ENCODE measurements around the gene METTL6. TPM values are rescaled to one million over a fixed set of nuclear protein-coding genes. Genes with fewer than 3 reads are reported as not detected.

The METTL6 gene
- total RNA-seq, 2 donors from 2014 or later: 8.9 to 18.6 TPM

- Histone ChIP-seq H3K4me1 (ENCODE audit: control insufficient read depth in 1 of 2, low read depth in 2 of 2) (peaks cover 31 to 51% of the 10 kb centered on the region in 2 donors), H3K4me3 (no peak overlapping the region), H3K36me3 (no peaks in the 10 kb centered on the region), H3K27me3 (replicated peaks; ENCODE audit: insufficient read depth) (no peaks in the 10 kb centered on the region), H3K27ac (peak overlapping the region; percentile 1 to 15), H3K9me3 (no peaks in the 10 kb centered on the region)
- ATAC-seq (ENCODE audit: insufficient number of reproducible peaks, low FRiP score, low read depth) (no peak), DNase-seq (ENCODE audit: low spot score) (no peak)
- TF ChIP-seq CTCF (IDR thresholded peaks at IDR 0.05): no peak
These were observed 65.7 kb downstream of the METTL6 start for GRCh38 chr3:15361494-15362214.

DNA sequence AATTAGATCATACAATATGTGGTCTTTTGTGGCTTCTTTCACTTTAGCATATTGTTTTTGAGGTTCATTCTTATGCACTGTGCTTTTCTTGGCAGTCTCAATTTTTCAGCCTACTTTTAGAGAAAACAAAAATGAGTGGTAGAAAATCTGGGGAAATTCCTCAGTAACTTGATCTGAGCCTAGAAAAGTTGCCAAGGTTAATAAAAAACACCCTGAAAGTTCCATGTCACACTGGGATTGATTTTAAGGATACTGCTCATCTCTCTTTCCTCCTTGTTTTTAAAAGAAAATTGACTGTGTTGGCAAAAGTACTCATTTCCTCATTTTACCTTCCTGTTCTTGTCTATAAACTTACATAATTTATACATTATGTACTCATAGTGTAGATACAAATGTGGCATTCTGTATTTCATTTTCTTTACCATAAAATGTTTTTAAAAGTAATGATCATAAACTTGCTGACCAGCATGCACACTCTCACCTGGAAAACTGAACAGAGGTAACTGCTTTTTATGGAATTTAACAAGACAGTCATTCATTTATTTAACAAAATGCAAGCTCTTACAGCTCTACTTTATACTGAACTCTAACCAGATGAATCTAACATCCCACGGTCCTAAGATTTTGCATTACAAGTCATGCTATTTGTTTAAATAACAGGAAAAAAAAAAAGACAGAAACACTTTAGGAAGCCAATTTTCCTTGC is 66.4 kb downstream of the METTL6 start:
- TF ChIP-seq CTCF (IDR thresholded peaks at IDR 0.05): no peak
- H3K9me3 ChIP-seq: no peaks in the 10 kb centered on the region
- DNase-seq (ENCODE audit: low spot score) (no peak), ATAC-seq (ENCODE audit: insufficient number of reproducible peaks, low FRiP score, low read depth) (no peak)
- H3K27me3 ChIP-seq (replicated peaks; ENCODE audit: insufficient read depth): no peaks in the 10 kb centered on the region
- H3K4me3 ChIP-seq: peak overlapping the region; percentile 21
- H3K36me3 ChIP-seq: no peaks in the 10 kb centered on the region
- peak overlapping the region in 1 of 2 donors; percentile 56 for H3K27ac ChIP-seq
- H3K4me1 ChIP-seq (ENCODE audit: control insufficient read depth in 1 of 2, low read depth in 2 of 2): peaks cover 30 to 51% of the 10 kb centered on the region in 2 donors

Other genes with a start within 250 kb of the METTL6 start
- 10 to 100 TPM; 40.1 to 73.8 TPM for gene CAPN7, start 221.3 kb downstream of the METTL6 start, total RNA-seq
- gene SH3BP5, start 95.0 kb downstream of the METTL6 start, total RNA-seq: 10 to 100 TPM; 47.2 to 82.4 TPM
- gene EAF1, start 54 bp upstream of the METTL6 start, total RNA-seq: 10 to 100 TPM; 22.7 to 34.3 TPM
- gene COLQ, start 94.2 kb upstream of the METTL6 start, total RNA-seq: 1 to 10 TPM; 3.2 to 9.3 TPM
- 10 to 100 TPM; 14.5 to 21.6 TPM for gene HACL1, start 174.0 kb upstream of the METTL6 start, total RNA-seq
- 10 to 100 TPM; 19.4 to 23.3 TPM for gene BTD, start 174.2 kb upstream of the METTL6 start, total RNA-seq

Data from thoracic aorta (tissue), 2 donors.